ENCODE data around the gene NAA20. TPM values are rescaled to one million over a fixed set of nuclear protein-coding genes. Genes with fewer than 3 reads are reported as not detected.

The NAA20 gene
- total and polyA plus RNA-seq, 2 of the 13 experiments (the other 11 are each of a cell fraction or from before 2014, with no cell fraction given) = 81.9 to 82.8 TPM

DNA sequence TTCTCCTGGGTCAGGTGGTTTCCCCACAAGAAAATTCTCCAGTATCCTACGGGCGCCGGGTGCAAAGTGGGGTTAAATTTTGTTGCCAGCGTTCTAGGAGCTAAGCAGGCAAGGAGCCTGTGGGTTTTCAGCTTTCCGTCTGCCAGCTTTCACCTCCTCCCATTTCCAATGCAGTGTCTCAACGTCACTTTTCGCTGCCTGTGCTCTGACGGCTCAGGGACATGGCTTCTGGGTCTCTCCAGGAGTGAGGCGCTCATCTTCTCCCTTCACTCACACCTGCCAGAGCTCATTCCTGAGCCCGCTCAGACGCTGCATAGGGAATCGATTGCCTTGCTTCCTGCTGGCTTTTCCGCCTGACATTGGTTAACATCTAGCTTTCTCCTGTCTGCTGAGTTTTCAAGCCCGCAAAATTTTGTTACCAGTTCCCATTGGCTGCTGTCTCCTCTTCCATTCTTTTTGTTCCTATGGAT, 7.3 kb upstream of the NAA20 start (continued):
- TF ChIP-seq, protein P1, sequence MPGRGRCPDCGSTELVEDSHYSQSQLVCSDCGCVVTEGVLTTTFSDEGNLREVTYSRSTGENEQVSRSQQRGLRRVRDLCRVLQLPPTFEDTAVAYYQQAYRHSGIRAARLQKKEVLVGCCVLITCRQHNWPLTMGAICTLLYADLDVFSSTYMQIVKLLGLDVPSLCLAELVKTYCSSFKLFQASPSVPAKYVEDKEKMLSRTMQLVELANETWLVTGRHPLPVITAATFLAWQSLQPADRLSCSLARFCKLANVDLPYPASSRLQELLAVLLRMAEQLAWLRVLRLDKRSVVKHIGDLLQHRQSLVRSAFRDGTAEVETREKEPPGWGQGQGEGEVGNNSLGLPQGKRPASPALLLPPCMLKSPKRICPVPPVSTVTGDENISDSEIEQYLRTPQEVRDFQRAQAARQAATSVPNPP (CRISPR knock-in tag; IDR thresholded peaks at IDR 0.05) = no peak
- TF ChIP-seq, protein P2, sequence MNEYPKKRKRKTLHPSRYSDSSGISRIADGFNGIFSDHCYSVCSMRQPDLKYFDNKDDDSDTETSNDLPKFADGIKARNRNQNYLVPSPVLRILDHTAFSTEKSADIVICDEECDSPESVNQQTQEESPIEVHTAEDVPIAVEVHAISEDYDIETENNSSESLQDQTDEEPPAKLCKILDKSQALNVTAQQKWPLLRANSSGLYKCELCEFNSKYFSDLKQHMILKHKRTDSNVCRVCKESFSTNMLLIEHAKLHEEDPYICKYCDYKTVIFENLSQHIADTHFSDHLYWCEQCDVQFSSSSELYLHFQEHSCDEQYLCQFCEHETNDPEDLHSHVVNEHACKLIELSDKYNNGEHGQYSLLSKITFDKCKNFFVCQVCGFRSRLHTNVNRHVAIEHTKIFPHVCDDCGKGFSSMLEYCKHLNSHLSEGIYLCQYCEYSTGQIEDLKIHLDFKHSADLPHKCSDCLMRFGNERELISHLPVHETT (CRISPR knock-in tag; conservative IDR thresholded peaks at IDR 0.05) = no peak
- TF ChIP-seq ZNF354B (CRISPR knock-in tag; IDR thresholded peaks at IDR 0.05) = peak; percentile 81; the same call in 1 of the 2 replicates
- TF ChIP-seq RARG (CRISPR knock-in tag; IDR thresholded peaks at IDR 0.05; ENCODE audit: low read depth) = no peak; the same call in 1 of the 2 replicates
- 0 out of 4 replicates have a peak, but pooled peaks of 1 of the 2 experiments have one; percentile 17 for TF ChIP-seq POLR2A (IDR thresholded peaks at IDR 0.05; ENCODE audit: insufficient read depth in 1 of 2, low read depth in 2 of 2, low read length in 2 of 2)
- TF ChIP-seq MBD4 (IDR thresholded peaks at IDR 0.05; ENCODE audit: borderline replicate concordance, low read length) = no peak
- TF ChIP-seq, protein P3, sequence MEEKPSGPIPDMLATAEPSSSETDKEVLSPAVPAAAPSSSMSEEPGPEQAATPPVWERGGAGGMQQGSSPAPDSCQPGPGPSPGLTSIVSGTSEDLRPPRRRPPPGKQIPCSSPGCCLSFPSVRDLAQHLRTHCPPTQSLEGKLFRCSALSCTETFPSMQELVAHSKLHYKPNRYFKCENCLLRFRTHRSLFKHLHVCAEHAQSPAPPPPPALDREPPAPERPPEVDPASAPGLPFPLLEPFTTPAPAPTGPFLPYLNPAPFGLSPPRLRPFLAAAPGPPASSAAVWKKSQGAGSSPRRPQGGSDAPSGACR (CRISPR knock-in tag; IDR thresholded peaks at IDR 0.05) = no peak
- TF ChIP-seq, protein P4, sequence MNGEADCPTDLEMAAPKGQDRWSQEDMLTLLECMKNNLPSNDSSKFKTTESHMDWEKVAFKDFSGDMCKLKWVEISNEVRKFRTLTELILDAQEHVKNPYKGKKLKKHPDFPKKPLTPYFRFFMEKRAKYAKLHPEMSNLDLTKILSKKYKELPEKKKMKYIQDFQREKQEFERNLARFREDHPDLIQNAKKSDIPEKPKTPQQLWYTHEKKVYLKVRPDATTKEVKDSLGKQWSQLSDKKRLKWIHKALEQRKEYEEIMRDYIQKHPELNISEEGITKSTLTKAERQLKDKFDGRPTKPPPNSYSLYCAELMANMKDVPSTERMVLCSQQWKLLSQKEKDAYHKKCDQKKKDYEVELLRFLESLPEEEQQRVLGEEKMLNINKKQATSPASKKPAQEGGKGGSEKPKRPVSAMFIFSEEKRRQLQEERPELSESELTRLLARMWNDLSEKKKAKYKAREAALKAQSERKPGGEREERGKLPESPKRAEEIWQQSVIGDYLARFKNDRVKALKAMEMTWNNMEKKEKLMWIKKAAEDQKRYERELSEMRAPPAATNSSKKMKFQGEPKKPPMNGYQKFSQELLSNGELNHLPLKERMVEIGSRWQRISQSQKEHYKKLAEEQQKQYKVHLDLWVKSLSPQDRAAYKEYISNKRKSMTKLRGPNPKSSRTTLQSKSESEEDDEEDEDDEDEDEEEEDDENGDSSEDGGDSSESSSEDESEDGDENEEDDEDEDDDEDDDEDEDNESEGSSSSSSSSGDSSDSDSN (CRISPR knock-in tag; IDR thresholded peaks at IDR 0.05) = no peak
- TF ChIP-seq PCBP1 (IDR thresholded peaks at IDR 0.05; ENCODE audit: borderline replicate concordance, low read depth, low read length) = no peak
- TF ChIP-seq, protein P5, sequence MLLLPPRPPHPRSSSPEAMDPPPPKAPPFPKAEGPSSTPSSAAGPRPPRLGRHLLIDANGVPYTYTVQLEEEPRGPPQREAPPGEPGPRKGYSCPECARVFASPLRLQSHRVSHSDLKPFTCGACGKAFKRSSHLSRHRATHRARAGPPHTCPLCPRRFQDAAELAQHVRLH (CRISPR knock-in tag; IDR thresholded peaks at IDR 0.05; ENCODE audit: borderline replicate concordance, low read depth) = no peak
- no peak for TF ChIP-seq KDM4B (CRISPR knock-in tag; IDR thresholded peaks at IDR 0.05)
- TF ChIP-seq SNAPC2 (CRISPR knock-in tag; IDR thresholded peaks at IDR 0.05) = 0 out of 2 replicates have a peak, but pooled peaks have one; percentile 27
- 0 out of 2 replicates have a peak, but pooled peaks have one; percentile 26 for TF ChIP-seq KAT7 (CRISPR knock-in tag; IDR thresholded peaks at IDR 0.05; ENCODE audit: borderline replicate concordance)
- TF ChIP-seq DR1 (CRISPR knock-in tag; IDR thresholded peaks at IDR 0.05) = no peak
- TF ChIP-seq ERF (CRISPR knock-in tag; IDR thresholded peaks at IDR 0.05) = peak; percentile 50; the same call in 1 of the 2 replicates
- TF ChIP-seq, protein P6, sequence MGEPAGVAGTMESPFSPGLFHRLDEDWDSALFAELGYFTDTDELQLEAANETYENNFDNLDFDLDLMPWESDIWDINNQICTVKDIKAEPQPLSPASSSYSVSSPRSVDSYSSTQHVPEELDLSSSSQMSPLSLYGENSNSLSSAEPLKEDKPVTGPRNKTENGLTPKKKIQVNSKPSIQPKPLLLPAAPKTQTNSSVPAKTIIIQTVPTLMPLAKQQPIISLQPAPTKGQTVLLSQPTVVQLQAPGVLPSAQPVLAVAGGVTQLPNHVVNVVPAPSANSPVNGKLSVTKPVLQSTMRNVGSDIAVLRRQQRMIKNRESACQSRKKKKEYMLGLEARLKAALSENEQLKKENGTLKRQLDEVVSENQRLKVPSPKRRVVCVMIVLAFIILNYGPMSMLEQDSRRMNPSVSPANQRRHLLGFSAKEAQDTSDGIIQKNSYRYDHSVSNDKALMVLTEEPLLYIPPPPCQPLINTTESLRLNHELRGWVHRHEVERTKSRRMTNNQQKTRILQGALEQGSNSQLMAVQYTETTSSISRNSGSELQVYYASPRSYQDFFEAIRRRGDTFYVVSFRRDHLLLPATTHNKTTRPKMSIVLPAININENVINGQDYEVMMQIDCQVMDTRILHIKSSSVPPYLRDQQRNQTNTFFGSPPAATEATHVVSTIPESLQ (CRISPR knock-in tag; conservative IDR thresholded peaks at IDR 0.05) = no peak
- TF ChIP-seq GATAD2A (CRISPR knock-in tag; IDR thresholded peaks at IDR 0.05) = no peak
- no peak for TF ChIP-seq ZBTB1 (CRISPR knock-in tag; IDR thresholded peaks at IDR 0.05; ENCODE audit: borderline replicate concordance)
- TF ChIP-seq MAFG (CRISPR knock-in tag; IDR thresholded peaks at IDR 0.05) = no peak
- TF ChIP-seq, protein P7, sequence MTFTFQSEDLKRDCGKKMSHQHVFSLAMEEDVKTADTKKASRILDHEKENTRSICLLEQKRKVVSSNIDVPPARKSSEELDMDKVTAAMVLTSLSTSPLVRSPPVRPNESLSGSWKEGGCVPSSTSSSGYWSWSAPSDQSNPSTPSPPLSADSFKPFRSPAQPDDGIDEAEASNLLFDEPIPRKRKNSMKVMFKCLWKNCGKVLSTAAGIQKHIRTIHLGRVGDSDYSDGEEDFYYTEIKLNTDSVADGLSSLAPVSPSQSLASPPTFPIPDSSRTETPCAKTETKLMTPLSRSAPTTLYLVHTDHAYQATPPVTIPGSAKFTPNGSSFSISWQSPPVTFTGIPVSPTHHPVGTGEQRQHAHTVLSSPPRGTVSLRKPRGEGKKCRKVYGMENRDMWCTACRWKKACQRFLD (CRISPR knock-in tag; IDR thresholded peaks at IDR 0.05; ENCODE audit: borderline replicate concordance) = no peak
- TF ChIP-seq PLRG1 (conservative IDR thresholded peaks at IDR 0.05) = no peak
- no peak for TF ChIP-seq NR2F6 (IDR thresholded peaks at IDR 0.05)
- TF ChIP-seq NR2F6 (CRISPR knock-in tag; IDR thresholded peaks at IDR 0.05) = peak; percentile 22; the same call in 1 of the 2 replicates
- TF ChIP-seq XRCC5 (optimal IDR thresholded peaks at IDR 0.05; ENCODE audit: low read length) = no peak
